K562 (cell line): ENCODE measurements around the gene HUNK.

ENCODE experiments used
- CHD1 ChIP-seq: fragments of 200-600 bp; sonication (generic); IDR thresholded peaks from one replicate; pipeline ENCODE4 v1.6.1; 2012; ENCODE audit warnings: mild to moderate bottlenecking, moderate library complexity, low read length, inconsistent platforms
- CTCF ChIP-seq, 3 experiments: IDR thresholded peaks in 2 of 3; conservative IDR thresholded peaks in 1 of 3; 2 replicates each; pipeline ENCODE4 v1.5.1; 2011 to 2012; ENCODE audit warnings: low read length in 3 of 3, mild to moderate bottlenecking in 3 of 3, control low read depth in 2 of 3, improper control_type of control experiment in 1 of 3, inconsistent platforms in 1 of 3, low read depth in 1 of 3, mixed read lengths in 1 of 3, moderate library complexity in 1 of 3; ENCODE audit not compliant: insufficient read depth in 2 of 3
- E2F8 ChIP-seq: fragments of 450-650 bp; IDR thresholded peaks from 2 replicates; pipeline ENCODE4 v1.7.1; 2018; ENCODE audit warnings: mild to moderate bottlenecking, low read depth; ENCODE audit not compliant: partially characterized antibody
- JUN ChIP-seq, 2 experiments: sonication (generic) in 1 of 2; formaldehyde crosslinking in 1 of 2; IDR thresholded peaks; 2 replicates each; pipeline versions ENCODE4 v1.6.1 to v1.8.0; 2012 to 2022; ENCODE audit warnings: borderline replicate concordance in 2 of 2, mild to moderate bottlenecking in 2 of 2, improper control_type of control experiment in 1 of 2, low read depth in 1 of 2, low read length in 1 of 2, missing genetic modification reagents in 1 of 2
- MAX ChIP-seq: sonication (generic); formaldehyde crosslinking; IDR thresholded peaks from 2 replicates; pipeline ENCODE4 v1.9.0; 2022; ENCODE audit warnings: mild to moderate bottlenecking, missing genetic modification reagents
- PBX2 ChIP-seq, 2 experiments: IDR thresholded peaks in 1 of 2; conservative IDR thresholded peaks in 1 of 2; 2 replicates each; pipeline ENCODE4 v1.6.1; 2016; ENCODE audit warnings: low read depth in 2 of 2, mild to moderate bottlenecking in 1 of 2, missing compliant biosample characterization in 1 of 2, missing genetic modification characterization in 1 of 2, moderate library complexity in 1 of 2
- POLR2AphosphoS5 ChIP-seq: IDR thresholded peaks from 2 replicates; pipeline ENCODE4 v1.6.1; 2011; ENCODE audit warnings: mild to moderate bottlenecking, low read depth, low read length, moderate library complexity; ENCODE audit not compliant: control insufficient read depth, insufficient read depth
- RAD51 ChIP-seq: fragments of 450-650 bp; IDR thresholded peaks from 2 replicates; pipeline ENCODE4 v1.7.1; 2016; ENCODE audit warnings: low read depth, mild to moderate bottlenecking, borderline replicate concordance
- TAF1 ChIP-seq: IDR thresholded peaks from 2 replicates; pipeline ENCODE4 v1.6.1; 2011; ENCODE audit warnings: mild to moderate bottlenecking, low read length, moderate library complexity; ENCODE audit not compliant: insufficient read depth, control insufficient read depth, severe bottlenecking; ENCODE audit errors: extremely low read depth
- ZBTB12 ChIP-seq: fragments of 250-450 bp; sonication (Bioruptor Pico); IDR thresholded peaks from 2 replicates; pipeline ENCODE4 v1.4.0; 2020
- ZBTB33 ChIP-seq: sonication (generic); formaldehyde crosslinking; IDR thresholded peaks from 2 replicates; pipeline ENCODE4 v1.8.1; 2023; ENCODE audit warnings: mild to moderate bottlenecking, missing genetic modification reagents
- ZNF274 ChIP-seq: IDR thresholded peaks from 2 replicates; pipeline ENCODE4 v1.6.1; 2011; ENCODE audit warnings: low read depth, mild to moderate bottlenecking, low read length, moderate library complexity, borderline replicate concordance
- ZNF644 ChIP-seq: fragments of 200-800 bp; sonication (Bioruptor generic); IDR thresholded peaks from 2 replicates; pipeline ENCODE4 v1.6.1; 2016; ENCODE audit warnings: low read depth, missing genetic modification characterization, missing compliant biosample characterization

- TF ChIP-seq POLR2AphosphoS5 (no peak), MAX (no peak), TAF1 (no peak), PBX2 (CRISPR knock-in tag; IDR thresholded peaks at IDR 0.05; ENCODE audit: low read depth) (no peak), PBX2 (tag; conservative IDR thresholded peaks at IDR 0.05; ENCODE audit: low read depth) (no peak), ZNF274 (no peak), RAD51 (no peak), ZNF644 (tag) (no peak), E2F8 (no peak), JUN (IDR thresholded peaks at IDR 0.05; ENCODE audit: borderline replicate concordance, low read depth, low read length) (no peak), JUN (CRISPR knock-in tag; IDR thresholded peaks at IDR 0.05; ENCODE audit: borderline replicate concordance) (no peak), CTCF (IDR thresholded peaks at IDR 0.05 in 2 of 3, conservative IDR thresholded peaks at IDR 0.05 in 1 of 3; ENCODE audit: insufficient read depth in 2 of 3, low read depth in 1 of 3, low read length in 3 of 3) (no peak), CHD1 (no peak), ZBTB33 (CRISPR knock-in tag) (no peak), ZBTB12 (CRISPR knock-in tag) (no peak)
Measured at GRCh38 chr21:31908106-31909031, 35.5 kb downstream of the HUNK start.
